HepG2 (cell line): ENCODE data around the gene KCNK18. TPM values are rescaled to one million over a fixed set of nuclear protein-coding genes. Genes with fewer than 3 reads are reported as not detected.
A peak's percentile ranks its signal among the peaks of the same experiment; 100 is the strongest.

Experiments used
- ATAC-seq: fragments of 200-7000 bp; cut with Tn5 transposase; 3 replicates; pipeline ENCODE4 v1.9.1; 2020; ENCODE audit warnings: mild to moderate bottlenecking, moderate library complexity
- BruUV-seq: library from RNA; stranded (reverse); fragments of 400-500 nt; replicated peaks from 2 replicates; lab custom pipeline; 2021; lab: Mats Ljungman, UMichigan
- CTCF ChIA-PET: fragments of 300-600 bp; formaldehyde crosslinking; extraction: SDS; loops from one replicate; lab custom pipeline; 2021; ENCODE audit warnings: low total read pairs, inconsistent platforms, low intra/inter-chr PET ratio; lab: Yijun Ruan, JAX
- POLR2A ChIA-PET: fragments of 350-600 bp; sonication (Branson Sonifier 250); formaldehyde crosslinking; loops from one replicate; lab custom pipeline; 2020; ENCODE audit warnings: antibody characterized with exemption, inconsistent platforms; lab: Yijun Ruan, JAX
- DNase-seq: peaks from one replicate; pipeline ENCODE4 v3.0.0-alpha.2; 2015; ENCODE audit warnings: low spot score
- FAIRE-seq: peaks from 3 replicates; lab custom pipeline; 2011; peaks lifted over from hg19 to GRCh38; lab: Jason Lieb, UNC
- H2AFZ ChIP-seq: one replicate; pipeline ENCODE4 v1.6.1; 2011; ENCODE audit warnings: low read length, inconsistent platforms
- H3K27ac ChIP-seq: fragments of 300-600 bp; 3 replicates; pipeline ENCODE4 v1.8.0; 2011; ENCODE audit warnings: mixed run types, mild to moderate bottlenecking, mixed read lengths, low read length, inconsistent platforms; ENCODE audit not compliant: insufficient read depth; ENCODE audit errors: extremely low read length
- H3K27me3 ChIP-seq, 2 experiments: fragments of 200-600 bp in 1 of 2; 2 replicates in 1 of 2; 3 replicates in 1 of 2; pipeline versions ENCODE4 v1.6.0 to v1.8.0; 2011; ENCODE audit warnings: low read length in 2 of 2, mild to moderate bottlenecking in 2 of 2, moderate library complexity in 2 of 2, inconsistent platforms in 1 of 2; ENCODE audit not compliant: insufficient read depth in 2 of 2, control insufficient read depth in 1 of 2
- H3K36me3 ChIP-seq, 2 experiments: fragments of 200-600 bp in 1 of 2; replicated peaks in 1 of 2; 2 replicates in 1 of 2; 3 replicates in 1 of 2; pipeline versions ENCODE4 v1.5.1 to v1.8.0; 2011; ENCODE audit warnings: low read length in 2 of 2, inconsistent platforms in 1 of 2; ENCODE audit not compliant: insufficient read depth in 2 of 2, control insufficient read depth in 1 of 2
- H3K4me1 ChIP-seq: 2 replicates; pipeline ENCODE4 v1.5.1; 2012; ENCODE audit warnings: low read length, inconsistent platforms; ENCODE audit not compliant: insufficient read depth
- H3K4me2 ChIP-seq: 2 replicates; pipeline ENCODE4 v1.6.0; 2011; ENCODE audit warnings: low read depth, low read length, inconsistent platforms
- H3K4me3 ChIP-seq, 3 experiments: fragments of 200-600 bp in 1 of 3; sonication (generic), shearing (Covaris generic) in 1 of 3; replicated peaks in 1 of 3; 2 replicates each; pipeline ENCODE4 v1.5.1; 2011 to 2016; ENCODE audit warnings: low read length in 3 of 3, inconsistent platforms in 2 of 3, low read depth in 2 of 3, mild to moderate bottlenecking in 2 of 3, control low read depth in 1 of 3, mixed read lengths in 1 of 3; ENCODE audit not compliant: insufficient read depth in 1 of 3
- H3K79me2 ChIP-seq: one replicate; pipeline ENCODE4 v1.6.1; 2011; ENCODE audit warnings: low read length, inconsistent platforms; ENCODE audit not compliant: insufficient read depth
- H3K9ac ChIP-seq: 2 replicates; pipeline ENCODE4 v1.6.0; 2011; ENCODE audit warnings: mild to moderate bottlenecking, low read depth, low read length, inconsistent platforms; ENCODE audit not compliant: insufficient read depth
- H3K9me3 ChIP-seq: 2 replicates; pipeline ENCODE4 v1.5.1; 2012; ENCODE audit warnings: mild to moderate bottlenecking, low read length
- H4K20me1 ChIP-seq: 2 replicates; pipeline ENCODE4 v1.6.0; 2011; ENCODE audit warnings: inconsistent platforms, mild to moderate bottlenecking, low read length, moderate library complexity; ENCODE audit not compliant: insufficient read depth
- GPN1 ChIP-seq: sonication (generic); formaldehyde crosslinking; IDR thresholded peaks from 2 replicates; pipeline ENCODE4 v1.5.1; 2020; ENCODE audit warnings: missing genetic modification reagents, borderline replicate concordance
- HOXA9 ChIP-seq: sonication (generic); formaldehyde crosslinking; IDR thresholded peaks from 2 replicates; pipeline ENCODE4 v1.8.1; 2022; ENCODE audit warnings: missing genetic modification reagents, mild to moderate bottlenecking, moderate library complexity, borderline replicate concordance
- SP140L ChIP-seq: sonication (generic); formaldehyde crosslinking; IDR thresholded peaks from 2 replicates; pipeline ENCODE4 v1.4.0; 2020; ENCODE audit warnings: missing genetic modification reagents, borderline replicate concordance
- SPEN ChIP-seq: sonication (generic); formaldehyde crosslinking; IDR thresholded peaks from 2 replicates; pipeline ENCODE4 v1.5.1; 2020; ENCODE audit warnings: low read depth, mild to moderate bottlenecking, missing genetic modification reagents
- ZC3H13 ChIP-seq: sonication (generic); formaldehyde crosslinking; IDR thresholded peaks from 2 replicates; pipeline ENCODE4 v1.8.1; 2023; ENCODE audit warnings: mild to moderate bottlenecking, missing genetic modification reagents, moderate library complexity
- ZFP41 ChIP-seq: sonication (generic); formaldehyde crosslinking; IDR thresholded peaks from 2 replicates; pipeline ENCODE4 v1.4.0; 2020; ENCODE audit warnings: mild to moderate bottlenecking, missing genetic modification reagents, borderline replicate concordance
- ZNF441 ChIP-seq: sonication (generic); formaldehyde crosslinking; IDR thresholded peaks from 2 replicates; pipeline ENCODE4 v1.7.0; 2021; ENCODE audit warnings: missing genetic modification reagents, borderline replicate concordance
- ZNF768 ChIP-seq: sonication (generic); formaldehyde crosslinking; IDR thresholded peaks from 2 replicates; pipeline ENCODE4 v1.4.0; 2020; ENCODE audit warnings: missing genetic modification reagents
- WGBS: methylation state at CpG from one replicate; pipeline ENCODE4 v1.1.6; 2017; ENCODE audit warnings: low lambda C conversion rate; 5-methylcytosine and 5-hydroxymethylcytosine counted together
- in situ Hi-C: cut with HindIII; loops from 2 replicates; pipeline ENCODE4 v1.10.0; 2017; ENCODE audit warnings: low pct_unique_long_range_greater_than_20kb; ENCODE audit not compliant: extremely low pct_ligation_motif_present
- intact Hi-C: fragments of 100-400 bp; cut with micrococcal nuclease; formaldehyde crosslinking; loops from one replicate; pipeline ENCODE4 v1.10.0; 2022; ENCODE audit not compliant: unreplicated experiment
- polyA plus RNA-seq, 8 experiments: library from polyadenylated mRNA; depleted of rRNA in 3 of 8; stranded (reverse) in 7 of 8; unstranded in 1 of 8; fragments of >200 nt; fragmentation: Illumina TruSeq in 4 of 8; extraction: Trizol in 4 of 8; gene quantifications; 2 replicates each; pipeline versions ENCODE4 v1.2.1 to v1.2.3, GENCODE V29; 2011 to 2016; ENCODE audit warnings: low read depth in 4 of 8, missing spikeins in 1 of 8, mixed read lengths in 1 of 8; ENCODE audit not compliant: insufficient read depth in 1 of 8
- total RNA-seq, 5 experiments: library from RNA; depleted of rRNA; stranded (reverse); fragments of >200 nt; fragmentation: Illumina TruSeq; extraction: Trizol; gene quantifications; 2 replicates each; pipeline ENCODE4 v1.2.3, GENCODE V29; 2016; ENCODE audit warnings: low read depth in 1 of 5

The KCNK18 gene
- total and polyA plus RNA-seq, 2 of the 13 experiments (the other 11 are each of a cell fraction or from before 2014, with no cell fraction given) = not detected

- intact Hi-C loops (loop anchor here (5.0 kb wide), 1 partner anchor 164 kb away; no protein-coding TSS in a partner anchor), in situ Hi-C loops (loop anchor here (5.0 to 10.0 kb wide), 2 partner anchors 162 to 369 kb away; partner anchors contain the start of gene SHTN1)
- H3K4me3 ChIP-seq = no peak overlapping the region
- no TSS peak for BruUV-seq
- TF ChIP-seq SPEN (CRISPR knock-in tag) (no peak), ZFP41 (CRISPR knock-in tag) (no peak), ZC3H13 (CRISPR knock-in tag) (no peak), HOXA9 (CRISPR knock-in tag) (no peak), SP140L (CRISPR knock-in tag) (no peak), GPN1 (CRISPR knock-in tag) (no peak), ZNF441 (no peak), ZNF768 (peak; percentile 88)
- H3K9me3 ChIP-seq = no peaks in the 10 kb centered on the region
- ChIA-PET POLR2A (no interaction called here), CTCF (interaction anchor here (0.9 to 5.0 kb wide), 3 partner anchors 8 to 370 kb away, joined by 3 to 60 read pairs (median 4); no protein-coding TSS in a partner anchor)
- no peaks in the 10 kb centered on the region for H3K36me3 ChIP-seq
- H3K27me3 ChIP-seq = peaks cover 6 to 88% of the 10 kb centered on the region in 2 experiments
- H3K9ac ChIP-seq = no peak overlapping the region
- WGBS = 54% methylated on average over 21 of the region's 41 CpGs
- H4K20me1 ChIP-seq = no peaks in the 10 kb centered on the region
- no peak overlapping the region for H3K27ac ChIP-seq
- peaks cover 17% of the 10 kb centered on the region for H3K4me1 ChIP-seq
- no peak overlapping the region for H3K4me2 ChIP-seq
- no peak for FAIRE-seq
- ATAC-seq = no peak
- no peaks in the 10 kb centered on the region for H3K79me2 ChIP-seq
- H2AFZ ChIP-seq = no peak overlapping the region
- no peak for DNase-seq
These were observed 30.6 kb upstream of the KCNK18 start for GRCh38 chr10:117166418-117167345.
